Right lung (tissue), 5 donors: ENCODE measurements around the gene NR1D1. TPM values are rescaled to one million over a fixed set of nuclear protein-coding genes. Genes with fewer than 3 reads are reported as not detected.

Experiments
- DNase-seq, 2 donors: peaks; one replicate each; pipeline ENCODE4 v3.0.0-alpha.2; 2013
- polyA plus RNA-seq, 5 donors: library from polyadenylated mRNA; unstranded; fragments of 120-200 nt; gene quantifications; one replicate each; pipeline versions ENCODE4 v1.2.1 to v1.2.3, GENCODE V29; 2013; ENCODE audit warnings: inconsistent platforms in 1 of 5, low replicate concordance in 1 of 5; ENCODE audit not compliant: insufficient read length in 5 of 5, insufficient read depth in 1 of 5

The NR1D1 gene
- polyA plus RNA-seq, 5 donors = 2.3 to 5.2 (median 4.6) TPM

GRCh38 chr17:40112191-40112711, 11.9 kb upstream of the NR1D1 start:
- no peak for DNase-seq

- DNase-seq = peak; percentile 96 to 97
These were observed 11.1 kb upstream of the NR1D1 start for GRCh38 chr17:40111221-40112128.

GRCh38 chr17:40110026-40110845, 9.8 kb upstream of the NR1D1 start:
- no peak for DNase-seq

- no peak for DNase-seq
These were observed 8.8 kb upstream of the NR1D1 start for GRCh38 chr17:40108970-40109824.

GRCh38 chr17:40107522-40108174, 7.3 kb upstream of the NR1D1 start:
- DNase-seq = no peak

GRCh38 chr17:40106760-40107521, 6.6 kb upstream of the NR1D1 start:
- DNase-seq = no peak

DNA sequence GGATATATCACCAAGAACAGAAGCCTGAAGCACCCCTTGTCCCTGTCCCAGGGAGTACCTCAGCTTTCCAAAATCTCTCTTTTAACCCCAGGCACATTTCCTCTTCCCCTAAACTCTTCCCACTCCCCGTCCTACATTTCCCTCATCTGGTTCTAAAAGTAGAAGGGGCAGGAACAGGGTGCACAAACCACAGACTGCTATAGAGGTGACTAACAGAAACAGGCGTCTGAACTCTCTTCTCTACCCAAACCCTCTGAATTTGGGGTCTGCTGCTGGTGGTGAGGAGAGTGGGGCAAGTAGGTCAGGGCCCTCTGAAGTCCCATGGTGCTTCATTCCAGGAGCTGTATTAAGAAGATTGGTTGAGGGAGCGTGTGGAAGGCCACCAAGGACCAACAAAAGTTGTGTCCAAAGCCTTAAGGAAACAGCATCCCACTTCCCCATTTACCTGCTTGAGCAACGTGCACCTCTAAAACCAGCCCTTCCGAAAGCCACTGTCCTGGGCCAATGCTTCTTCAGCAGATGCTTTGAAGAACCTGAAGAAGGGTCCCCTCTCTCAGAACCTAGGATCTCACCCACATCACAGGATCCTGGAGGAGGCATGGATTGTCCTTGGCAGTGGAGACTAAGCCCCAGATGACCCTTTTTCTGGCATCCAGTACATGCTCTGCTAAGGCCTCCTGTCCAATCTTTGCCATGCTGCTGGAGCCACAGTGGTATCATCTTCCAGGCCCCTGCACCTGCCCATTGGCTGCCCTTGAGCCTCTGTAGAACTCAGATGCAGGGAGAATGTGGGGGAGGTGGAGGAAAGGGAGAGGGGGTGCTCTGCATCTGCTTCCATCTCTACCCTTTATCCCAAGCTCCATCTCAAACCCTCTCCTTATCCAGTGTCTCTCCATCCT, 5.7 kb upstream of the NR1D1 start:
- DNase-seq = no peak

- DNase-seq = no peak
These were observed 4.5 kb upstream of the NR1D1 start for GRCh38 chr17:40104594-40105486.

GRCh38 chr17:40103688-40104087, 3.3 kb upstream of the NR1D1 start:
- no peak for DNase-seq

DNA sequence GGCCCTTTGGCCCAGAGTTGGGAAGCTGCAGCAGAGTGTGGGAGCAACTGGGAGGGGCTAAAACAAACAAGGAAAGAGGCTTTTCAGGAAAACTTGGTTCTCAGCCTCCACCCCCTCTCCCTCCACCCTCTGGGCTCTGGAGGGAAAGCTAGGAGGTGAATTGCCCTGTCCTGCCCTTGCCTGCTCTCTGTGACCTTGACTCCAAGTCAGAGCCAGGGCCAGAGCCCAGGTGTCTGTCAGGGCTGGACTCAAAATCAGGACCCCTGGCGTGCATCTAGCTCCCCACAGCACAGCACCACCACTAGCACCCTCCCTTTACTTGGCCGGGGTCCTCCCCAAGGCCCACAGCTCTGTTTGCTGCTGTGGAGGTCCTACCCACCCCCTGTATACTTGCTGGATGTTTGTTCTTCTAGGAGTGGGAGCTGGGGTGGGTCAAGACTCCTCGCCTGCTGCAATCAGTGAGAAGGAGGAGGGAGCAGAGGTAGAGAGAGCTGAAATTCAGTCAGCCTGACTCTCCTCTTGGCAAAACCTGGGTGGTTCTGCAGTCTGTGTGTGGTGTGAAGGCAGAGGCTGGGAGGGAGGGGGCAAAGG, 2.8 kb upstream of the NR1D1 start:
- no peak for DNase-seq

GRCh38 chr17:40101367-40102210, 1.2 kb upstream of the NR1D1 start:
- DNase-seq = no peak

- DNase-seq = peak; percentile 93 to 94
These were observed 429 bp upstream of the NR1D1 start for GRCh38 chr17:40100669-40101366.

GRCh38 chr17:40099619-40100418, 570 bp downstream of the NR1D1 start:
- no peak for DNase-seq

- DNase-seq = peak; percentile 90 to 91
These were observed 1.4 kb downstream of the NR1D1 start for GRCh38 chr17:40098846-40099618.
